GM12865 (cell line): ENCODE data around the gene ABCC3.

Source experiments
- DNase-seq: peaks from one replicate; pipeline ENCODE4 v3.0.0; 2010; ENCODE audit warnings: low read depth
- H3K4me3 ChIP-seq: 2 replicates; pipeline ENCODE4 v1.5.1; 2011; ENCODE audit warnings: mild to moderate bottlenecking, low read depth, low read length, control low read depth
- CTCF ChIP-seq: IDR thresholded peaks from 2 replicates; pipeline ENCODE4 v1.5.1; 2011; ENCODE audit warnings: low read length, control low read depth, low read depth, inconsistent platforms; ENCODE audit not compliant: insufficient read depth; ENCODE audit errors: missing control alignments

ABCC3 gene

GRCh38 chr17:50660042-50660886, 25.6 kb downstream of the ABCC3 start:
- no peak for DNase-seq
- TF ChIP-seq CTCF, result no peak
- no peak overlapping the region for H3K4me3 ChIP-seq

- TF ChIP-seq CTCF, result no peak
- H3K4me3 ChIP-seq, result no peak overlapping the region
- DNase-seq, result no peak
Measured at GRCh38 chr17:50660887-50661345, 26.2 kb downstream of the ABCC3 start.

GRCh38 chr17:50661348-50661747, 26.7 kb downstream of the ABCC3 start:
- no peak for TF ChIP-seq CTCF
- H3K4me3 ChIP-seq, result no peak overlapping the region

GRCh38 chr17:50661795-50662391, 27.2 kb downstream of the ABCC3 start:
- TF ChIP-seq CTCF, result no peak
- no peak overlapping the region for H3K4me3 ChIP-seq
- peak; percentile 18 for DNase-seq

More at GRCh38 chr17:50661348-50661747, 26.7 kb downstream of the ABCC3 start:
- DNase-seq, result no peak

- no peak overlapping the region for H3K4me3 ChIP-seq
- no peak for TF ChIP-seq CTCF
- no peak for DNase-seq
Measured at GRCh38 chr17:50662632-50663225, 28.0 kb downstream of the ABCC3 start.

- no peak for TF ChIP-seq CTCF
- H3K4me3 ChIP-seq, result no peak overlapping the region
- no peak for DNase-seq
Measured at GRCh38 chr17:50663812-50664374, 29.2 kb downstream of the ABCC3 start.
